ENCODE data around the gene ROMO1.

The ROMO1 gene

DNA sequence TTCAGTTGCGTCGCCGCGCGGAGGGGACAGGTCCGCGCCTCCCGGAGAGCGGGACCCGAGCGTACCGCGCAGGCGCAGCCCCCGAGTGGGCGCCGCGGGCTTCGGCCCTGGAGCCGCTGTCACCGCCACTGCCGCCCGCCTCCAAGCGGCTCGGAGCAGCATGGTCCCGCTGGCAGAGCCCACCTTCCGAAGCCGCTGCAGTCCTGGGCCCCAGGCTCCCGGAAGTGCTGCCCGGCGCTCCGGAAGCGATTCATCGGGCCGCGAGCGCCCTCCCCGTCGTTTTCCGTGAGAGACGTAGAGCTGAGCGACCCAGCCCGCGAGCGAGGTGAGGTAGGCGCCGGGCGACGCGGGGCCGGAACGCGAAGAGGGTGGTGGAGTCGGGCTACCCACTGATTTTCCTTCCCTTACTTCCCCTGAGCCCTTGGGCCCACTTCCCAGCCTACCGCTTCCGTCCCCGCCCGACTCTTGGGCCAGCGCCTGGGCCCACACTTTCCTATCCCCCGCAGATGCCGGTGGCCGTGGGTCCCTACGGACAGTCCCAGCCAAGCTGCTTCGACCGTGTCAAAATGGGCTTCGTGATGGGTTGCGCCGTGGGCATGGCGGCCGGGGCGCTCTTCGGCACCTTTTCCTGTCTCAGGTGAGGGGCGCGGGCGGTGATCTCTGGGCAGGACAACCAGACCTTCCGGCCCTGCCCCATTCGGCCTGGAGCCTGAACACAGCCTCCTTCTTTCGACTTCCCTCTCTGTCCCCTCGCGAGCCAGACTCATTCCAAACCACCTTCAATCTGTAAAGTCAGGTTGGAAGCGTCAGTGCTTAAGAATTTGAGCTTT is at the start of gene ROMO1, which contains the start of gene NFS1:
ROMO1 (plus strand) TSS at position 279 of the 830 bp plus-strand sequence; CDS start at position 507, 228 bp downstream.
NFS1 (minus strand) TSS at position 226 of the 830 bp plus-strand sequence; CDS start at position 162, 64 bp downstream.
- peak; percentile 80 for DNase-seq (ENCODE audit: low read depth)

DNA sequence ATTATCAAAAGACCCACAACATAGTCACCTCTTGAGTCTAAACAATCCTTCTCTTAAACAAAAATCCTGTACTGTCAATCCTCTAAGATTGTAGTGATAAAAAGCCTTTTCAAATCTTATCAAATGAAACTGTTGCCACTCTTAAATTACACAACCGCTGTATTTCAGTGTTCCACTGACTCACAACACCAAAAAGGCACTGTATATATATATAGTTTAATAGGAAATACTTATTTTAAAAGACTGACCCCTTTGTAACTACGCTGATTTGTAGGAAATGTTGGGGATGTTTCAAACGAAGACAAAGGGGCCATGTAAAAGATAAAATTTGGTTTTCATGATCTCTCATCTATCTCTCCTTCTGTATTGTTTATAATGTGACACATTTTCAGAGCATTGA is 48.6 kb upstream of the ROMO1 start:
- DNase-seq (ENCODE audit: low read depth), result no peak

DNA sequence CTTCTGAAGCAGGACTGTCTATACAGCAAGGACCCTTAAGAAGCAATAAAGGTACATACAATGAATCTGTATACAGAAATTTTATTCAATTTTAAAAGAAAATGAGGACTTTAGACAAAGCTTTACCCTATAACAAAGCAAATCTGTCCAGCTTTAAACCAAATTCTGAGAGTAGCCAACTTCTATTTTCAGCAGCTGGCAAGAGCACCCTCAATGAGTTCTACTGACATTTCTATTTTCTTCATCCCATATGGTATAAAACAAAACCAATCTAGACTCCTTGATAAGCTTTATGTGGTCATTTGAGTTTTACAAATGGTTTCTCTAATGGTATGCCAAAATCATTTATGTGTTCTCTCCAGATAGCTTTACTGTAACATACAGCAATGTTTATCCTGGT is 47.2 kb upstream of the ROMO1 start:
- no peak for DNase-seq (ENCODE audit: low read depth)

DNA sequence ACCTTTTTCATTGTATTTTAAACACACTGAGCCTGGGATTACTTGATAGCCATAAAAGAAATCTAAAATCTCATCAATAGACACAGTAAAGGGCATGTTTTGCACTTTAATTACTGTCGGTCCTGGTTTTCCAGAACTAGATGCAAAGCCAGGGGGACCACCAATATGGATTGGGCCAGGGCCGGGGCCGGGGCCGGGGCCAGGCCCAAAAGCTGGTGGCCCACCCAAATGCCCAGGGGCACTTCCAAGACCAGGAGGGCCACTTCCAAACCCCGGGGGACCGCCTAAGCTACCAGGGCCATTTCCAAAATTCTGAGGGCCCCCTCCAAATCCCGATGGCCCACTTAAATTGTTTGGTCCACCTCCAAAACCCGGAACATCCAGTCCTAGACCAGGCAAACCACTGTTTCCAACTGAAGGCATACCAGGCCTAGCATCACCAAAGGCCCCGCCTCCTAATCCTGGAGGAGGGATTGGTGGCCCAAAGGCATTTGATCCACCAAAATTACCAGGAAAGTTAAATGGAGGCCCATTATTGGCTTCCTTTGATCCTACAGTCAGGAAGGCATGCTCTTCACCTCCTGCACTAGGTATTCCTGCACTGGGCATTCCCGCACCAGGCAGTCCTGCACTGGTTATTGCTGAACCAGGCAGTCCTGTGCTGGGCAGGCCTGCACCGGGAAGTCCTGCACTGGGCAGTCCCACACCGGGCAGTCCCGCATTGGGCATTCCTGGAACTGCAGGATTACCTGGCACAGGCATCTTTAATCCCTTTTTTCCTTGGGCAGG is 46.4 kb upstream of the ROMO1 start:
- no peak for DNase-seq (ENCODE audit: low read depth)

DNA sequence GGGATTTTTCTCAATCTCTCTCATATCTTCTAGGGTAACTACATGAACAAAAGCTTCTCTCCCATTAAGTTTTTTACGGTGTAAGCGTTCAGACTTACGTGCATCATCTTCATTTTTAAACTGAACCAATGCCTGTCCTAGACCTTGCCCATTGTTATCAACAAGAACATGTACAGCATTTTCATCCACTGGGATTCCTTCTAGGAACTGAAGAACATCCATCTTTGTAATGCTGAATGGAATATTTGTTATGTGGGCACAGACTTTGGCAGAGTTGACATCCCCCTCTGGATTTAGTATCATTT is 45.8 kb upstream of the ROMO1 start:
- DNase-seq (ENCODE audit: low read depth), result no peak

DNA sequence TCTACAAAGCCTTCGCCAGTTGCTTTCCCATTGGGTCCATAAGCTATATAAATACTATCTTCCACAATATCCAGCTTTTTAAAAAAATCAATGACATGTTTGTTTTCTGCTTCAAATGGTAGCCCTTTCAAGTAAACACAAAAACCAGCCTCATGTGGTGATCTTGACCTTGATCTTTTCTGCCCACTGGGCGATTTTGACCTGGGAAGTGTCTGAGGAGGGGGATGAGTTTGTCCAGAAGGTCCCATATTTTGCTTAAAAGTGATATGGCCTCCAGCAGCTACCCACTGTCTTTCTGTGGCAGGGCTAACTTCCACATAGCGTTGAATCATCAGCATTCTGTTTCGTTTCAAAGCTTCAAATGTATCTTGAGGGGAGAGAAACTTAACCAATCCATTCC is 45.3 kb upstream of the ROMO1 start:
- no peak for DNase-seq (ENCODE audit: low read depth)

DNA sequence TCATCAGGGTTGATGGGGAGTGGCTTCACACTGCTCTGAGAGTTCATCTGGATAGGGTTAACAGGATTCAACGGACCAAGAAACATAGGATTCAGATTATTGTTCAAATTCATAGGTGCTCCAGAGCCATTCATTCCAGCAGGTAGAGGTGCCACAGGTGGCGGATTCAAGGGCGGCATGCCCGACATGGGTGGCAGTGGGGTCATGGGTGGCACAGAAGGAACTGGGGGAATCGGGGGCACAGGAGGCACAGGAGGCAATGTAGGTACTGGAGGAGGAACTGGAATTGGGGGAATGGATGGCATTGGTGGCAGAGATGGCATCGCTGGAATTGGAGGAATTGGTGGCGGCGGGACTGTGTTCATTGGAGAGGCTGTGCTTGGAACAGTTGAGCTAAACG is 44.8 kb upstream of the ROMO1 start:
- DNase-seq (ENCODE audit: low read depth), result no peak

DNA sequence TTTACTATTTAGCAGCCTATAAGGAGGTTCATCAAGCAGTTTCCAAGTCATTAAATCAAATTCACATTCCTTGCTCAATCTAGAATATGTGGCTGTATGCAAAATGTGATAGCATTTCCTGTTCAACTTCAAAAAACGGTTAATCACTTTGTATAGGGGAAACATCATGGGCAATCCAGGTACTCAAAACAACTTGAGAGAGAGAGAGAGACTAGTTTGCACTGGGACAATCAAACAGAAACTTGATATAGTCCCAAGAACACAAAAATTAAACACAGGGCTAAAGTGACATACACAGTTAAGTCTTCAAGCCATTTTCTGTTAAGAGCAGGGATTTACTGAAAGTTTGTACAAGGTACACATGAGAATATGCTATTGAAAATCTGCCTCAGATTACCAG is 41.9 kb upstream of the ROMO1 start:
- no peak for DNase-seq (ENCODE audit: low read depth)

DNA sequence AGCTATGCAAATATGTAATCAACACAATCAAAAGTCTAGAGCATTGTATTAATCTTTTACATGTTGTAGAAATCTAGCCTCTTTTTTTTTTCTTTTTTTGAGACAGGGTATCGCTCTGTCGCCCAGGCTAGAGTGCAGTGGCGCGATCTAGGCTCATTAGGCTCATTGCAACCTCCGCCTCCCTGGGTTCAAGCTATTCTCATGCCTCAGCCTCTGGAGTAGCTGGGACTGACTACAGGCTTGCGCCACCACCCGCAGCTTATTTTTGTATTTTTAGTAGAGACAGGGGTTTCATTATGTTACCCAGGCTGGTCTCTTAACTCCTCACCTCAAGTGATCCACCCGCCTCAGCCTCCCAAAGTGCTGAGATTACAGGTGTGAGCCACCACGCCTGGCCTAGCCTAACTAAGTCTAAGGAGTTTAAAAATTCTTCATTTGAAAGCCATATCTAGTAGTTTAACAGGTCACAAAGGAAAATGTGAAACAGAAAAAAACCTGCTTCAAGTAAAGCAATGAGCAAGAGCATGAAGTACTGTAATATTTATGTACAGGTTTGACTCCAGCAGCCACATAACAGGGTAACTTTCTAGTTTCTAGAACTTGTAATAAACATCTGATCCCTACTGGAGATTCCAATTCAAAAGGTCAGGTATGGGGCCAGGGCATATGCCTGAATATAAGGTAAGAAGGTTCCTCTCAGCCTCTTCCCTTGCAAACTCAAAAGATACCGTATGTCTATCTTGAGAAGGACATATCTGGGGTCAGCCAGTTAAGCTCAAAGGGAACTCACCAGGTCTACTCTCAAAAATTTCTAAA is 38.9 kb upstream of the ROMO1 start:
- DNase-seq (ENCODE audit: low read depth), result no peak

DNA sequence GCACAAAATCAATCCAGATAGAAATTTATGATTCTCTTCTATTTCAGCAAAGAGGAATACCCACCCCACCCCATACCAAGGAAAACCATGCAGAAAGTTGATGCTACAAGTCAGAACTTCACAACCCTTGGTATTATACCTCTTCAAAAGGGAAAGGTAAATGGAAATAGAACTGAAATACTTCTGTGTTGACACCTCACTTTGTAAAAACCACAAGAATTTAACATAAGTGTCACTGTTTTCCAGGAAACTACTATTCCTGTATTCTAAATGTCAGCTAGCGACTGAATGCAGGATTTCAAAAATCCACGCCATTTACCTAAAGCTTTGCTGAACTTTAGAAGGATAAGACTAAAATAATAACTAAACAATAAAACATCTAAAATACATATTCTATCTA is 38.2 kb upstream of the ROMO1 start:
- DNase-seq (ENCODE audit: low read depth), result no peak

DNA sequence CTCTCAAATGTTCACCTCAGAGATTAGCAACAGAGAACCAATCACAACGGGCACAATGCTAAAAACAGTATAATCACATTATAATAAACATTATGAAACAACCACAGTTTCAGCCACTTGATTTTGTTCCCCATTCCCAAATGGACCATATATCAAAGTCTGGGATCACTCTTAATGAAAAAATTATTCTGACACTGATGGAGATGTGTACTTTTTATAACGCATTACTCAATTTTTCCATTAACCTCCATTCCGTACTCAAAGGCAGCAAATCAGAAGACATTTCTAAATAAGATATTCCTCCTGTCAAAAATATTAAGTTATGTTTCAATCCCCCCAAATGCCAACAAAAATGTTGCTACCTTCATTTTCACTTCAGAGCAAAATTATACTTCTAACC is 37.3 kb upstream of the ROMO1 start:
- DNase-seq (ENCODE audit: low read depth), result no peak

DNA sequence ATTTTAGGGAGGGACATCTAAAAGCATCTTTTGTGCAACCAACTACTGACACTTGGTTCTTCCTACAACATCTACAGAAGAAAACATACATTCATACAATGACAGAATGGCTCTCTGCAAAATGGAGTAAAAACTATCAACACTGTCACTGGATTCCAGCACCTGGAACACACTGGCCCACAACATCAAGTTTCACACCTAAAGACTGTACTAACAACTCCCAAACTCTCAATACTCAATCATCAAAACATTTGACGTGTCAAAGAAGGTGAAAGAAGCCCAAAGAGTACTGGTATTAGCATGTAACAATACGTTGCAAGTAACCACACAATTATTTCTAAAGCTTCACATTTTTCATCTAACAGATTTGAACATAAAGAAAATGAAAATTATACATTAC is 36.7 kb upstream of the ROMO1 start:
- DNase-seq (ENCODE audit: low read depth), result no peak

DNA sequence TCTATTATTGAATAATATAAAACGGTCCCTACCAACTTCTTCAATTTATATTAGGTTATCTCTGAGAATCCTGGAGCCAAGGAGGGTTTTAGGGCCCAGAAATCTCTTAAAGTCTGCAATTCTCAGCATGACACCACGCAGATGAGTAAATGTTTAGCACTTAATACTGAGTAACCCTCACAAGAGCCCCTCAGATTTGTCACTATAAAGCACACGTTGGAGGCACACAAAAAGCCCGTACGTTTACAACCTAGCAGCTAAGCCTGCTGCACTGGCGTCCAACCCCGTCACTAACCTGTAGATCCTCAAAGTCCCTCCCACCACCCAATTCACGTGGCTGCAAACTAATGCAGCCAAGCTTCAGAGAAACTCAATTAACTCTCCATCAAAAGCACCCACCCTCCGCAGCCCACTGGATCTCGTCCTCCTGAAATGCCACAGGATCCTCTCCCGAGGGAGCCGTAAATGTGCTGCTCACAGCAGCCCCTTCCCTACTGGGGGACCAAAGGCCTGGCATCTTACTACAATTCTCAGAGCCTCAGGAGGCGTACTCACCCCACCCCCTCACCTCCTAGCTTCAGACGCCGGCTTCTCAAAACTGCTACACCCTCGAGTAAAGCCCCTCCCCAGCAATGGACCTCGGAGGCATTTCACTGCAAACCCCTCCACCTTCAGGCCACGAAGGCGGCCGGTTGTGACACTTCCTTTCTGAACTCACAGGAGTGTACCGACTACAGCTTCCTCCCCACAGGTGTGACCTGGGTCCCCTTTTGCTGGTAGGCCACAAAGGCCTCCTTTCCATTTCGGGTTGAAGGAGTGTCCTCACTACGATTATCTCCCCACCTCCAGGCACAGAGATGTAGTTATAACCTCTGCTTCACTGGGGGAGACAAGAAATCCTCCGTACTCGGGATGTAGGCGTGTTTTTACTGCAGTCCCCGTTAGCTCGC is 35.4 kb upstream of the ROMO1 start:
- peak; percentile 41 for DNase-seq (ENCODE audit: low read depth)

DNA sequence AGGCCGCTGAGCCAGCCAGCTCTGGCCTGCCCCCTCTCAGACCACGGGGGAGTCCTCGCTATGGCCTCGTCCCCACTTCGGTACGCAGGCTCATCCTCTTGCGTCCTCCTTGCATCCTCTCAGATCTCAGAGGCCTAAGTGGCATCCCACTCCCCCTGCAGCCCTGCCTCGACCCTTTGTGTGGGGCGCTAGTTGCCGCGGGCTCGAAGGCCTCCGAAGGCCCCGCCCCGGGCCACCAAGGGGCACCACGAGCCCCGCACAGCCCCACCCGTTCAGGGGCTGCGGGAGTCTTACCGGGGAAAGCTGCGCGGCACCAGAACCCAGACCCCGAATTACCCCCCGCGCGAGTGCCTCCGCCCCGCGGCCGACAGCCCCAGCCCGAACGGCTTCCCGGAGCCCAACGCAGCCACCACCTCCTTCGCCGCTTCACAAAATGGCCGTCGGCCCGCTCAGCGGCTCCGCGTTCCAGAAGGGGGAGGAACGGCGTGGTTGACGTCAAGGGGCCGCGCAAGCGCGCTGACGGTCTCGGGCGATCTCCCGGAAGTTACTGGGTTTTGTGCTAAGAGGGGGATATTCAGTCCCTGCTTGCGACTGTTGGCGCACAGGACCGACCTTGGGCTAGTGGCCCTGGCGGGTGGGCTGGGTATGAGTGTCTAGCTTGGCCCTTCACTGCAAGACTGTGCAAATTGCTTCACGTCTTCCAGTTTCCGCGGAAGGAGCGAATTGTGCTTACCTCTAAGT is 34.6 kb upstream of the ROMO1 start, which contains the start of the genes CPNE1 and RBM12:
CPNE1 (minus strand) TSS at position 435 of the 741 bp plus-strand sequence. CDS start 31,977 bp downstream, outside the sequence.
RBM12 (minus strand) TSS at position 435 of the 741 bp plus-strand sequence. CDS start 9,578 bp downstream, outside the sequence.
- peak; percentile 91 for DNase-seq (ENCODE audit: low read depth)

DNA sequence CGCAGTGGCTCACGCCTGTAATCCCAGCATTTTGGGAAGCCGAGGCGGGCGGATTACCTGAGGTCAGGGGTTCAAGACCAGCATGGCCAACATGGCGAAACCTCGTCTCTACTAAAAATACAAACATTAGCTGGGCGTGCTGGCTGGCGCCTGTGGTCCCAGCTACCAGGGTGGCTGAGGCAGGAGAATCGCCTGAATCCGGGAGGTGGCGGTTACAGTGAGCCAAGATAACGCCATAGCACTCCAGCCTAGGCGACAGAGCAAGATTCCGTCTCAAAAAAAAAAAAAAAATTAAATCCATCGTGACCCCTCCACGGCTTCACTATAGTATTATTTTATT is 33.3 kb upstream of the ROMO1 start:
- DNase-seq (ENCODE audit: low read depth), result no peak

DNA sequence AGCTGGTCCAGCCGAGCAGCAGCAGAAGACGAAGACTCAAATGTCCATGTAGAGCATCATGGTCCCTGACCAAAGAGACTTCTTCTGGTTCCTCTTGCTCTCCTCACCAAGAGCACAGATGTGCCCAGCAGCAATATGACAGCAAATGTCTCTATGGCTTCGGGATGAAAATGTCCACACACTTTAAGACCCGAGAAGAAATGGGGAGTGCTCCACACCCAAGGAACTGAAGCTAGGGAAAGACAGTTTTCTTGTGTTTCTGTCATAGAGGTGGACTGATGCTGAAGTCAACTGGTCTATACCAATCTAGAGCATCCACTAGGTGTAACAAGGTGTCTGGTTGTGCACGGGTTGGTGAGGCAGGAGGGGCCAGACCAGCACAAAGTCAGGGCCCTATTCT is 30.0 kb upstream of the ROMO1 start:
- no peak for DNase-seq (ENCODE audit: low read depth)

DNA sequence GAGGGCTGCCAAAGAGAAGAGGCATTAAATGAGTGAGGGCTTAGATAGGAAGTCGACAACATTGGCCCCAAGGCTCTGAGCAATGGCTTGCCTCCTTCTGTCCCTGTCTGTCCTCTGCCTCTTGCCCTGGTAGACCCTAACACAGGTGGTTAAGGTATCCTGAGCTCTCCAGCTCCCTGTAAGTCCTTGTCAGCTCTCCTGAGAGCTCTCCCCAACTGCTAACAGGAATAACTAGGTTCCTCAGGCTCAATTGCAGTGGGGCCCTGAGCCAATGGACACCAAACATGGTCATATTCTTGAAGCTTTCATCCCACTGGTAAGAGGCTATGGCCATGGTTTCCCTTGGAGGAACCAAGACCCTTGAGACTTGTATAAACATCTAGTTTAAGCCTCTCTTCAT is 29.5 kb upstream of the ROMO1 start:
- no peak for DNase-seq (ENCODE audit: low read depth)

DNA sequence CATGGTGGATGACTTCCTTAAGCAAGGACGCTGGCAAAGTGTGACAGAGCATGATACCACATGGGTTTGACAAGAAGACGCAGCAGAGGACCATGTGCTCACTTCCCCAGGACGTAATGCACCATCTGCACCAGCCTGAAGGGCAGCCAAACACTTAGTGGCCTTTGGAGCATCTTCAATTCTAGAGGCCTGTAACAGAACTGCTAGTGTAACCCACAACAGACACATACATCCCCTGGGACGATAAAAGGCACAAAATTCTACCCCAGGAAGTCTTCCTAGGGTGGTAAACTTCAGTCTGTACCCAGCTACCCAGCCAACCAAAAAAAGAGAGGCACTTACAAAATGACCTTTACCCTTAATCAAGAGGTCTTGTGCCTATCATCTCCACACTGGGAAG is 25.3 kb upstream of the ROMO1 start:
- no peak for DNase-seq (ENCODE audit: low read depth)

DNA sequence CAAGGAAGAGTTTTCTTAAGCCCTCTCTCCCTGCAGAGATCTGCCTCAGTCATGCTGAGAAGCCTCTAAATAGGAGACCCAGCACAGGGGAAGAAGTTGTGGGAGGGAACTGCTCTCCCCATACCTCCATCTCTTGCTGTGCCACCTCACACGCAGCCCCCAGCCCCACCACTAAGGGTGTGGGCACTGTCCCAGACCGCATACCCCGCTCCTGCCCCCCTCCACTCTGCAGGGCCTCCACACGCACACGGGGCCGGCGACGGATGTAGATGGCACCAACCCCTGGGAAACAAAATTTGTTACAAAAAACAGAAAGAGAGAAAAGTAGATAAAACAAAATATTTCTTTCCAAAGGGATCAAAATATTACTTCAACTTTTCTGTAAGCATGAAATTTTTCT is 24.3 kb upstream of the ROMO1 start:
- DNase-seq (ENCODE audit: low read depth), result no peak

DNA sequence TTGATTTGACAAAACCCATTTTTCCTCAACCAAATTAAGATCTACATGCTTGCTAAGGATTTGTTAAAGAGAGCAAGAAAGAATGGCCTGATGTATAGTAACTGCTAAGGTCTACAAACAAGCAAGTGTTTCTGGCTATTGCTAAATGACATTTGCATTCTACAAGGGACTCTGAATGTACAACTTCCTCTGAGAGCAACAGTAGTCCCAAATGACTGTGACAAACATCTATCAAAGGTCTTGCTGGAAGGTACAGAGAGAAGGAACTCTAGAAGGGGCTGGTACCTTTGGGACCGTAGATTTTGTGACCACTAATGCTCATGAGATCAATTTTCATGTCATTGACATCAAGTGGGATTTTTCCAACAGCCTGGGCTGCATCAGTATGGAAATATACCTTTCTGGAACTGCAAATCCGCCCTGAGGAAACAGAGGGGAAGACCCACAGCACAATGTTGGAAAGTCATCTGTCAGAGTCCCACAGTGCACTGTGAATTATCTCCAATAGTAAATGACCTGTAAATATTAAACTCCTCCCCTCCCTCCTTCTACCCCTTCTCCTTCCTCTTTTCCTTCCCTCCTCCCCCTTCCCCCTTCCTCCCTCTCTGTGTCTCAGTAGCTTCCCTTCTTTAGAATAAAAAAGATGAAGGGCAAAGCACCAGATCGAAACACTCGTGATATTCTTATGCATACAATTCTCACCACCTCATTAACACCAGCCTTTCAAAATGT is 18.6 kb upstream of the ROMO1 start:
- DNase-seq (ENCODE audit: low read depth), result no peak
